Activated T-helper 17 cell treated with anti-CD3 and anti-CD28 coated beads, Interleukin-2, amount 50 U/mL, for 72 hours (primary cell): Measurements from ENCODE around the gene TLN1. TPM values are rescaled to one million over a fixed set of nuclear protein-coding genes. Genes with fewer than 3 reads are reported as not detected.

Experiments used
- ATAC-seq: fragments of 150-1000 bp; cut with Tn5 transposase; replicated peaks from 2 replicates; pipeline ENCODE4 v1.10.0; 2021; ENCODE audit warnings: mild to moderate bottlenecking, moderate library complexity
- H3K27ac Mint-ChIP-seq: one replicate; pipeline ENCODE4 v1.8.0; 2022; ENCODE audit warnings: mixed read lengths
- H3K27me3 Mint-ChIP-seq: one replicate; pipeline ENCODE4 v1.8.0; 2022; ENCODE audit warnings: mixed read lengths
- H3K36me3 Mint-ChIP-seq: one replicate; pipeline ENCODE4 v1.8.0; 2022; ENCODE audit warnings: low read depth, mild to moderate bottlenecking, mixed read lengths
- H3K4me1 Mint-ChIP-seq: one replicate; pipeline ENCODE4 v1.8.0; 2022; ENCODE audit warnings: mixed read lengths
- H3K4me3 Mint-ChIP-seq: one replicate; pipeline ENCODE4 v1.8.0; 2022; ENCODE audit warnings: mild to moderate bottlenecking, mixed read lengths
- H3K9me3 Mint-ChIP-seq: one replicate; pipeline ENCODE4 v1.8.0; 2022; ENCODE audit warnings: mixed read lengths
- total RNA-seq, 2 donors: library from RNA; stranded (reverse); gene quantifications; one replicate each; pipeline ENCODE4 v1.2.3, GENCODE V29; 2022

TLN1 gene, protein sequence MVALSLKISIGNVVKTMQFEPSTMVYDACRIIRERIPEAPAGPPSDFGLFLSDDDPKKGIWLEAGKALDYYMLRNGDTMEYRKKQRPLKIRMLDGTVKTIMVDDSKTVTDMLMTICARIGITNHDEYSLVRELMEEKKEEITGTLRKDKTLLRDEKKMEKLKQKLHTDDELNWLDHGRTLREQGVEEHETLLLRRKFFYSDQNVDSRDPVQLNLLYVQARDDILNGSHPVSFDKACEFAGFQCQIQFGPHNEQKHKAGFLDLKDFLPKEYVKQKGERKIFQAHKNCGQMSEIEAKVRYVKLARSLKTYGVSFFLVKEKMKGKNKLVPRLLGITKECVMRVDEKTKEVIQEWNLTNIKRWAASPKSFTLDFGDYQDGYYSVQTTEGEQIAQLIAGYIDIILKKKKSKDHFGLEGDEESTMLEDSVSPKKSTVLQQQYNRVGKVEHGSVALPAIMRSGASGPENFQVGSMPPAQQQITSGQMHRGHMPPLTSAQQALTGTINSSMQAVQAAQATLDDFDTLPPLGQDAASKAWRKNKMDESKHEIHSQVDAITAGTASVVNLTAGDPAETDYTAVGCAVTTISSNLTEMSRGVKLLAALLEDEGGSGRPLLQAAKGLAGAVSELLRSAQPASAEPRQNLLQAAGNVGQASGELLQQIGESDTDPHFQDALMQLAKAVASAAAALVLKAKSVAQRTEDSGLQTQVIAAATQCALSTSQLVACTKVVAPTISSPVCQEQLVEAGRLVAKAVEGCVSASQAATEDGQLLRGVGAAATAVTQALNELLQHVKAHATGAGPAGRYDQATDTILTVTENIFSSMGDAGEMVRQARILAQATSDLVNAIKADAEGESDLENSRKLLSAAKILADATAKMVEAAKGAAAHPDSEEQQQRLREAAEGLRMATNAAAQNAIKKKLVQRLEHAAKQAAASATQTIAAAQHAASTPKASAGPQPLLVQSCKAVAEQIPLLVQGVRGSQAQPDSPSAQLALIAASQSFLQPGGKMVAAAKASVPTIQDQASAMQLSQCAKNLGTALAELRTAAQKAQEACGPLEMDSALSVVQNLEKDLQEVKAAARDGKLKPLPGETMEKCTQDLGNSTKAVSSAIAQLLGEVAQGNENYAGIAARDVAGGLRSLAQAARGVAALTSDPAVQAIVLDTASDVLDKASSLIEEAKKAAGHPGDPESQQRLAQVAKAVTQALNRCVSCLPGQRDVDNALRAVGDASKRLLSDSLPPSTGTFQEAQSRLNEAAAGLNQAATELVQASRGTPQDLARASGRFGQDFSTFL (N-terminal part only)
- total RNA-seq, result 100 to 1,000 TPM; 293 to 458 TPM

GRCh38 chr9:35732185-35732799 is at the start of gene TLN1, which contains the start of gene CREB3:
TSS of gene TLN1 (minus strand) at chr9:35732195. CDS start at chr9:35725694, 6,501 bp downstream.
TSS of gene CREB3 (plus strand) at chr9:35732666. CDS start at chr9:35732773, 107 bp downstream.
- Mint-ChIP-seq H3K27me3 (no peaks in the 10 kb centered on the region), H3K27ac (no peak within 1 kb of the TSS), H3K4me3 (no peak within 1 kb of the TSS), H3K36me3 (peaks cover 35% of the 10 kb centered on the region), H3K4me1 (peaks cover 4% of the 10 kb centered on the region), H3K9me3 (no peaks in the 10 kb centered on the region)
- peak; percentile 84 for ATAC-seq

GRCh38 chr9:35781066-35781465 is 49.1 kb upstream of the TLN1 start:
- peak overlapping the region; percentile 6 for H3K27ac Mint-ChIP-seq
- H3K4me3 Mint-ChIP-seq, result no peak overlapping the region
- H3K4me1 Mint-ChIP-seq, result peaks cover 6% of the 10 kb centered on the region
- H3K36me3 Mint-ChIP-seq, result peaks cover 42% of the 10 kb centered on the region
- ATAC-seq, result no peak
- H3K27me3 Mint-ChIP-seq, result no peaks in the 10 kb centered on the region
- no peaks in the 10 kb centered on the region for H3K9me3 Mint-ChIP-seq

- H3K27ac Mint-ChIP-seq, result no peak overlapping the region
Measured at GRCh38 chr9:35778496-35778895, 46.5 kb upstream of the TLN1 start.

GRCh38 chr9:35776018-35776417 is 44.0 kb upstream of the TLN1 start:
- peak overlapping the region; percentile 28 for H3K27ac Mint-ChIP-seq

More at GRCh38 chr9:35778496-35778895, 46.5 kb upstream of the TLN1 start:
- ATAC-seq, result no peak
- Mint-ChIP-seq H3K4me1 (no peaks in the 10 kb centered on the region), H3K9me3 (no peaks in the 10 kb centered on the region), H3K36me3 (peaks cover 32% of the 10 kb centered on the region), H3K4me3 (no peak overlapping the region), H3K27me3 (no peaks in the 10 kb centered on the region)

GRCh38 chr9:35774907-35775635 is 43.1 kb upstream of the TLN1 start:
- ATAC-seq, result no peak
- peak overlapping the region; percentile 68 for H3K27ac Mint-ChIP-seq

More at GRCh38 chr9:35776018-35776417, 44.0 kb upstream of the TLN1 start:
- no peaks in the 10 kb centered on the region for H3K9me3 Mint-ChIP-seq
- ATAC-seq, result peak; percentile 72
- no peaks in the 10 kb centered on the region for H3K27me3 Mint-ChIP-seq
- no peaks in the 10 kb centered on the region for H3K4me1 Mint-ChIP-seq
- peaks cover 27% of the 10 kb centered on the region for H3K36me3 Mint-ChIP-seq
- H3K4me3 Mint-ChIP-seq, result no peak overlapping the region

DNA sequence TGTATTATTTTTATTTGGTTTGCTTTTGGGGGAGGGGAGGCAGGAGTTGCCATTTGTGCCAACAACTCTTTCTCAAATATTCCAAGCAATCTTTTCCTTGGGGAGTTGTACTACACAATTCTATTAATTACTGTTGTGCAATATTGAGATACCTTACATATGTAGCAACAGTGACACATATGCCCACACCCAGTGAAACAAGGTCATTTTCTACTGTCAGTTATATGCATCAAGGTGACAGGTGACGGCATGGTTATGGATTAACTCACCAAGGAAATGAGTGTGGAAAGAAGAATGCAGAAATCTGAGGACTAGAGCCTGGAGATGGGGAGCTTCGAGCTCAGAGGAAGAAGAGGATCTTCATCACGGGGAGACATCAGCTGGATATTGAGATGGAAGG is 39.9 kb upstream of the TLN1 start:
- Mint-ChIP-seq H3K27me3 (no peaks in the 10 kb centered on the region), H3K9me3 (no peaks in the 10 kb centered on the region), H3K36me3 (peaks cover 7% of the 10 kb centered on the region), H3K4me3 (no peak overlapping the region), H3K4me1 (no peaks in the 10 kb centered on the region), H3K27ac (no peak overlapping the region)
- no peak for ATAC-seq

More at GRCh38 chr9:35774907-35775635, 43.1 kb upstream of the TLN1 start:
- Mint-ChIP-seq H3K36me3 (peaks cover 23% of the 10 kb centered on the region), H3K4me3 (no peak overlapping the region), H3K27me3 (no peaks in the 10 kb centered on the region), H3K4me1 (no peaks in the 10 kb centered on the region), H3K9me3 (no peaks in the 10 kb centered on the region)

GRCh38 chr9:35771534-35771933 is 39.5 kb upstream of the TLN1 start:
- Mint-ChIP-seq H3K4me1 (no peaks in the 10 kb centered on the region), H3K27ac (no peak overlapping the region), H3K27me3 (no peaks in the 10 kb centered on the region), H3K36me3 (peaks cover 7% of the 10 kb centered on the region), H3K4me3 (no peak overlapping the region), H3K9me3 (no peaks in the 10 kb centered on the region)
- ATAC-seq, result no peak

DNA sequence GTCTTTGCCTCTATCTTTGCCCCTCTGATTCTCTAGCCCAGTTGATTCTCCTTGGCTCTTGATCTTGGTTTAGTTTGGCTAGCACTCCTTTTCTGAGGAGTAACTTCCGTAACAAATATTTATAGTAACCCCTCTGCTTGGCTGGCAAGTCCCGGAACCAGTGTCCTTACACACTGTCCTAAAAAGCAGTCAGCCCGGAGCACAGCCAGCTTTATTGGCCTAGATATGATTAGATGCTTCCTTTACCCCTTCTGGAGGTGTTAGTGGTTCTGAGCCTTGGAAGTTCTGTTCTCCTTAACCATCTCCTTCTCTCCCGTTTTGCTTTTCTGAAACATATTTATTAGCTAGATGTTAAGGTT is 39.1 kb upstream of the TLN1 start:
- no peaks in the 10 kb centered on the region for H3K9me3 Mint-ChIP-seq
- H3K27me3 Mint-ChIP-seq, result no peaks in the 10 kb centered on the region
- no peak overlapping the region for H3K4me3 Mint-ChIP-seq
- no peak for ATAC-seq
- no peak overlapping the region for H3K27ac Mint-ChIP-seq
- peaks cover 7% of the 10 kb centered on the region for H3K36me3 Mint-ChIP-seq
- no peaks in the 10 kb centered on the region for H3K4me1 Mint-ChIP-seq

DNA sequence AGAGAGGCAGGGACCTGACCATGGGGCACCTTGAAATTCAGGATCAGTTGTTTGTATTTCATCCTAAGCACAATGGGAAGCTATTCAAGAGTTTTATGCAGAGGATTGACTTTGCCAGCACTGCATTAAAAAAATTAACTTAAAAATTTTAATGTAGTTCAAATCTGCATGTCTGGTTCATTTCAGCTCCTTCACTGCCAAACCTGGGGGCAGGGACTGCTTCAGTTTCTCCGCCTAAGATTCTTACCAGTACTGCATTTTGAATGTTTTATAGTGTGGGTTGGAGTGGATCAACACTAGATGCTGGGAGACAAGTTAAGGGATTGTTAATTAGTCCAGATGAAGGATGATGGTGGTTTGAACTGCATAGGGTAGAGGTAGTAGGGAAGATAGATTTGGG is 37.8 kb upstream of the TLN1 start:
- H3K4me1 Mint-ChIP-seq, result no peaks in the 10 kb centered on the region
- no peak overlapping the region for H3K27ac Mint-ChIP-seq
- peaks cover 3% of the 10 kb centered on the region for H3K36me3 Mint-ChIP-seq
- no peak overlapping the region for H3K4me3 Mint-ChIP-seq
- ATAC-seq, result no peak
- H3K9me3 Mint-ChIP-seq, result no peaks in the 10 kb centered on the region
- H3K27me3 Mint-ChIP-seq, result no peaks in the 10 kb centered on the region

DNA sequence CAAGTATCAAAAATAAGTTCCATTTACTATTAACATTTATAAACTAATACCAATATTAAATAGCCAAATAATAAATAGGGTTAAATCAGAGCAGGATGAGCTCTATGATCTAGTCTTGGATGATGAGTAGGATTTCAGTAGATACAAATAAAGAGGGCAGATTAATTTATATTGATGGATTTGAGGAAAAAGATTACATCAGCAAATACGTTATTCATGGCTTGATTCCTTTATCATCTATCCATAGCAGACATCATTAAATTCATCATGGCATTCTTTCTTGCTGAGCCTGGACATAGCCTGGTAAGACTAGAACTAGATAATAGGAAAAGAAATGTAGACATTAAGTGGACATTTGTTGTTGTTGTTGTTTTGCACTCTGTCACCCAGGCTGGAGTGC is 35.5 kb upstream of the TLN1 start:
- H3K27me3 Mint-ChIP-seq, result no peaks in the 10 kb centered on the region
- ATAC-seq, result no peak
- no peaks in the 10 kb centered on the region for H3K9me3 Mint-ChIP-seq
- no peak overlapping the region for H3K27ac Mint-ChIP-seq
- no peaks in the 10 kb centered on the region for H3K4me1 Mint-ChIP-seq
- no peak overlapping the region for H3K4me3 Mint-ChIP-seq
- no peaks in the 10 kb centered on the region for H3K36me3 Mint-ChIP-seq

DNA sequence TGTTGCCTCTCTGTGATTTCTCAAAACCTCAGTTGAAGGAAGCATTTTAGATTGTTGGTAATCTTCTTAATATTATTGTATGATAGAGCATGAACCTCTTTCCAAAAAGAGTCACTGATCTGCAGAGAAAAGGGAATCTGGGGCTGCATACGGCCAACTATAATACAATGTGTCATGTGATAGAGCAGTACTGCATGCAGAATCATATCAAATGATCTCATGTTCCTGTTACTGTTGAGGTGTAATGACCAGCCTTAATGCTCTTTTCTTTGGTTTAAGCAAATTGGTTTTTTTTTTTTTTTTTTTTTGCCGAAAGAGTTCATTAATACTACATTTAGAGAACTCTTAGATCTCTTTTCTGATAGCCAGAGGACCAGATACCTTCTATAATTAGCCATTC is 35.0 kb upstream of the TLN1 start:
- ATAC-seq, result no peak
- no peaks in the 10 kb centered on the region for H3K36me3 Mint-ChIP-seq
- no peak overlapping the region for H3K4me3 Mint-ChIP-seq
- no peak overlapping the region for H3K27ac Mint-ChIP-seq
- H3K4me1 Mint-ChIP-seq, result no peaks in the 10 kb centered on the region
- no peaks in the 10 kb centered on the region for H3K9me3 Mint-ChIP-seq
- H3K27me3 Mint-ChIP-seq, result no peaks in the 10 kb centered on the region

DNA sequence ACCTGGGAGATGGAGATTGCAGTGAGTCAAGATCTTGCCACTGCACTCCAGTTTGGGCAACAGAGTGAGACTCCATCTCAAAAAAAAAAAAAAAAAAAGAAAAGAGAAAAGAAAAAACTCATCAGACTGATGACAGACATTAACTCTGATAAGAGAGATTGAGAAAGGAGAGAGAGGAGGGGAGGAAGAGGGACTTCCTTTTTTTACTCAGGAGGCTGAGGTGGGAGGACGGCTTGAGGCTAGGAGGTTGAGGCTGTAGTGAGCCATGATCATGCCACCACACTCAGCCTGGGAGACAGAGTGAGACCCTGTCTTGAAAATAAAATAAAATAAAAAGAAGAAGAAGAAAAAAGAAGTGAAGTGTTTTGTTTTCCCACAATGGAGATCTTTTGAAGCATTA is 31.8 kb upstream of the TLN1 start:
- Mint-ChIP-seq H3K36me3 (peaks cover 19% of the 10 kb centered on the region), H3K4me3 (no peak overlapping the region), H3K27ac (no peak overlapping the region), H3K27me3 (no peaks in the 10 kb centered on the region), H3K9me3 (no peaks in the 10 kb centered on the region), H3K4me1 (peaks cover 8% of the 10 kb centered on the region)
- no peak for ATAC-seq

DNA sequence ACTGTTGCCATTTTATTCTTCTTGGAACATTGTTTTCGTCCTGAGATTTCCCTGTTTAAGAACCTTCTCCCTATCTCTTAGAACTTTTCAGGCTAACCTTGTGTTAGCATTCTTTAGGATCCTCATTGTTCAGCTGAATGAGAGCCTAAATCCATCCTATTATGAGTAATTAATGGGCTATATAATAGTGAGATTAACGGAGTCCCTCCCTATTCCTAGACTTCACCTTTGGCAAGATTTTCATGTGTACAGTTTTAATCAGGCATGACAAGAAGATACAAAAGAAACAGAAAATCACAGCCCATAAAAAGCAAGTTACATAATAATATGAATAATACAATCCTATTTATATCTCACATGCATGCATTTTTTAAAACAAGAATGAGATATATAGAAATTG is 31.2 kb upstream of the TLN1 start:
- H3K27ac Mint-ChIP-seq, result peak overlapping the region; percentile 23
- H3K27me3 Mint-ChIP-seq, result no peaks in the 10 kb centered on the region
- no peaks in the 10 kb centered on the region for H3K9me3 Mint-ChIP-seq
- H3K4me3 Mint-ChIP-seq, result no peak overlapping the region
- H3K4me1 Mint-ChIP-seq, result peaks cover 13% of the 10 kb centered on the region
- ATAC-seq, result no peak
- H3K36me3 Mint-ChIP-seq, result peaks cover 23% of the 10 kb centered on the region
